SK-N-DZ (cell line): ENCODE results near the gene HELB. TPM values are rescaled to one million over a fixed set of nuclear protein-coding genes. Genes with fewer than 3 reads are reported as not detected.
A peak's percentile ranks its signal among the peaks of the same experiment; 100 is the strongest.

ENCODE experiments used
- DNase-seq: peaks from one replicate; pipeline ENCODE4 v3.0.0-alpha.2; 2015; ENCODE audit warnings: low spot score
- polyA plus RNA-seq, 2 experiments: library from polyadenylated mRNA; depleted of rRNA; stranded (reverse); fragments of >200 nt; gene quantifications; 2 replicates each; pipeline ENCODE4 v1.2.3, GENCODE V29; 2014

The HELB gene
- 1.7 and 3.7 TPM in 2 replicates for polyA plus RNA-seq (2014; cell fraction: cytosol; rRNA removed)
- polyA plus RNA-seq (2014; cell fraction: nucleus; rRNA removed) = 2.3 and 2.7 TPM in 2 replicates

DNA sequence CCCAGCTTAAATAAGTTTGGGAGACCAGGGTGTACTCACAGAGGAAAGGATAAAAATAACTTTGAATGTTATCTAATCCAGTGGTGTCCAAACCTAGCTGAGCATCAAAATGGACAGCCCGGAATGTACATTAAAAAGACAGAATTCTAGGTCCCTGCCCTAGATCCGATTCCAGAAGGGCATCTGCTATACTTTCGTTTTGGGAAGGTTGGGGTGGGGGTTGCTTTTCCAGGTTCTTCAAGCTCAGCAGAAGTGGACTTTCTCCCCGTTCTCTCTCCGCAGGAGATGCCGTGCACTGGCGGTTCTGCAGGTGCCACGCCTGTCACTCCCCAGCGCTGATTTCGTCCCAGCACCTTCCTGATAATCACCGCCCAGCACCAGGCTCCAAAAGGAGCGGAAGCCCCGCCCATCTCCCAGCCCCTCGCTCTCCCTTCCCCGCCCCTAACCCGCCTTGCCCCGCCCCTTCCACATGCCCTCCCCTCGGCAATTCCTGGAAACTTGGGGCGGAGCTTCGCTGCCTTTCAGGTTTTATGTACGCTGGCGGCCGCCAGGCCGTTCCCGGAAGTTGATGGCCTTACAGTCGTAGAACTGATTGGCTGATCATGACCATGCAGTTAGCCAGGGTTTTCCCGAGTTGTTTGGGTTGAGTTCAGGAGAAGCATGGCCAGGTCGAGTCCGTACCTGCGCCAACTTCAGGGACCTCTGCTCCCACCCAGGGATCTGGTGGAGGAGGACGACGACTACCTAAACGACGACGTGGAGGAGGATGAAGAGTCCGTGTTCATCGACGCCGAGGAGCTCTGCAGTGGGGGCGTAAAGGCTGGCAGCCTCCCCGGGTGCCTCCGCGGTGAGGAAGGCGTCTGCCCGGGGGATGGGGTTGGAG lies at the start of gene HELB:
Gene HELB (plus strand): TSS at position 550 of the 883 bp plus-strand sequence. CDS start 111 bp downstream, at position 661.
- DNase-seq = peak; percentile 96

DNA sequence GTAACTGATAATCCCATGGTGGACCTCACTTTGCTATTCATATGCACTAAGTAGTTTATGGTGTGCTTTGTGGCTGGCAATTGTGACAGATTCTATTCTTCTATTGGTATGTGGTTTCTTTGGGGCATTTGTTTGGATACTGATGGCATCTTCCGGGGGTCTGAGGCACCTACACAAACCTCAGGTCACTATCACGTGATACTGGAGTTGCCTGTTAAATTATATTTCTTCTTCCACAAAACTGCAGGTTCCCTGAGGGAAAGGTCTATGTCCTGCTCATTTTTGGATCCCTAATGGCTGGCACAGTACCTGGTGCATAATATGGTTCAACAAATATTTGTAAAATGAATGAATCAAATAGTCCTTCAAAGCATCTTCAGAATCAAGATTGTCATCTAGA lies 49.5 kb upstream of the HELB start:
- DNase-seq = no peak

DNA sequence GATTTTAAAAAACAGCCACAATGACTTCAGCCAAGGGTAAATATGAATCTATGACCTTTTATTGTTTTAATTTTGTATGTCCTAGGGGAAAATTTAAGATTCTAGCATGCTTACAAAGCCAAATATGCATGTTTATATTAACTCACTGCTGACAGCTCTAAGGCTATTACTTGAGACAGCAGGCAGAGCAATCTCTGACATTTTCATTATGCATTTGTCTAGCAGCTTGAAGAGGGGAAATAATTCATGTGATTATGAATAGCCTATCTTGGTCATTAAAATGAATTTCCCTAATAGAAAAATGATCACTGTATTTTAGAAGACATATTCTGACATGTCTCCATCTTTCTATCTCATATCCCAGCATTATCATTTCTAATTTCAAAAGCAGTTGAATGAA lies 46.6 kb upstream of the HELB start:
- DNase-seq = no peak

DNA sequence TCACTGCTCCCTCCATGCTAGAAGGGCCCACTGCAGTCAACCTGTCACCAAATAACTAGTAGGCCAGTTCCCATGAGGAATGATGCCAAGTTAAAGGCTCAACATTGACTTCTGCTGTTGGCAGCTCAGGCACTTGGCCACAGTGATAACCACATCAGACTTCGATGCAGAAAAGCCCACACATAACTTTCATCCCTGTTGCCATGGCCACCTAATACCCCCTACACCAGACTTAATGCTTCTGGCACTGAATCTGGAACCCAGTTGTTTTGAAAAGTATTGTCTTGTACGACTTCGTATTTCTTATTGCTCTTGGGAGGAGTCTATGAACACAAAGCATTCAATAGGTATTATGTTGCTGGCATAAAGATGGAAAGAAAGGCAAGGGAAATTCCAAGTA lies 44.3 kb upstream of the HELB start:
- no peak for DNase-seq

DNA sequence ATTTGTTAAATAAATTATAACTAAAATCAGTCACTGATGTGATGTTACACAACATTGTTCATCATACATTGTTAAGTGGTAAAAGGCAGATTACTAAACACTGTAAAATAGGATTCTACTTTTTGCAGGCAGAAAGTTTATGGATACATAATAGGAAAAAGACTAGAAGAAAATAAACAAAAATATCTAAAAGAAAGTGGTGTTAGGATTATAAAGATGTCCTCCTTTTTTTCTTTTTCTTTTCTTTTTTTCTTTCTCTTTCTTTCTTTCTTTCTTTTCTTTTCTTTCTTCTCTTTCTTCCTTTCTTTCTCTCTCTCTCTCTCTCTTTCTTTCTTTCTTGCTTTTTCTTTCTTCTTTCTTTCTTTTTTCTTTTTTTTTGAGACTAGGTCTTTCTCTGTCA lies 39.6 kb upstream of the HELB start:
- no peak for DNase-seq

DNA sequence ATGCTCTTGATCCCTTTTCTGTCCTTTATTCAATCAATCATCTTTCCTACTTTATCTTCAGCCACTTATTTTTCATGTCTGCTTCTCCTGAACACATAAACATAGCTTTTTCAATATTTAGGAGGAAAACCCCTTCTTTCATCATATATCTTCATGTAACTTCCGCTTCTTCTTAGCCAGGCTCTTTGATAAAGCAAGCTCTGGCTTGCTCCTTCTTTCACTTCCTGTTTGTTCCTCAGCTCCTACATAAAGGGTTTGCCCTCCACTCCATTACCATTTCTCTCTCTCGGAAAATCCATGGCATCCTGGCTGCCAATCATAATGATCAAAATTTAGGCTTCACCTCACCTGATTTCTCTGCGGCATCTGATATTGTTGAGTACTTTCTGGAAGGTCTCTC lies 33.7 kb upstream of the HELB start:
- DNase-seq = no peak

DNA sequence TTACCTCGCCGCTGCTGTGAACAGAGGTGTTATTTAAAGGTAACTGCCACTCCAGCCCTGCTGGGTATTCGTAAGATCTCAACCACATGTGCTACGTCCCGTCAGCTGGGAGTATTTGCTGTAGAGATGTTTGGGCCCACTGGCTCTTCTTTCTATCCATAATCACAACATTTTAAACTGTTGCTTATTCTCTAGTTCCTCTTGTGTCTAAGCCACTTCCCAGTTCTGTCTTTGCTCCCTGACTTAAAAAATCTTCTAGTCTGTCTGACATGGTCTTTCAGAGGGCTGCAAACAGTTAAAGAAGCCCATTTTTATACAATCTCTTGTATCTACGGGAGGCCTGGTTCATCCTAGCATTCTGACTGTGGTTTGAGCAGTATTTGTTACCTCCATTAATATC lies 33.2 kb upstream of the HELB start:
- no peak for DNase-seq

DNA sequence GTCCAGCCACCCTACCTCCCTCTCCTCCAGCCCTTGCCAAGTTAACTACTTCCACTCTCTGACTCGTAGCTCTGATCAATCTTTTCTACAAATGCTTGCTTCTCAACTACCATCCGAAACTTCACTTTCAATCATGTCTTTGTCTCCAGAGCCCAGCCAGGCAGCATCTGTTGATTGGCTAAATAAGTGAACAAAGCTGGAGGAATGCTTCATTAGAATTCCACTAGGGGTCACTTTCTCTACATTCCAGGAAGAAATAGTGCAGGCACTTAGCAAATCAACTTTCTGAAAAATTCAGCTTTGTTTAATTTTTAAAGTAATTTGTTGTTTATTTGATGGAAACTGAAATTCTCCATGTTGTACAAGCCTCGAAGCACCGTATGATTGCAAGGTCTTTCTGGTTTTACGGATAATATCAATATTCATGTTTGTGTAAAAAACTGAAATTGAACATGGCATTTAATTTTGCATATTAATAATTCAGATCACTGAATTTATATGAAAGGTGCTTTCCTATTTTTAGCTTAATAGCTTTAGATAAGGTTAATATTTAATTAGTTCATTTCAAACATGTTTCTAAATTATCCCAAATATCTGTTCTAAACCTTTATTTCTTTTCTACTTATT lies 32.4 kb upstream of the HELB start:
- peak; percentile 59 for DNase-seq

DNA sequence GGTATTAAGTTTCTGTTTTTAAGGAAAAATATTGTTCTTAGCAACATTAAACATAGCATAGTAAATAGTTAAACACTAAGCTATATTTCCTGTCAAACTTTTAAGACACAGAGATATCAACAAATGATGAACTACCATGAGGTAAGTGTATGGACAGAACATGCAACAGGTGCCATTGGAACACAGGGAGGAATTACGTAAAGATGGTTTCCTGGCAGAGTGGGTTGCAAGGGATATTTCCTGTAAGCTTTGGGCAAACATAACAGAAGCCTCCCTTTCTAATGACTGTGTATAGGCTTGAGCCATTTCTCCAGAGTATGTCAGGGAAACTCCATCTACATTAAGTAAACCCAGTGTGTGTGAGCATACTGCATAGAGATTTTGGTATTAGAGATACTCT lies 31.7 kb upstream of the HELB start:
- DNase-seq = no peak

DNA sequence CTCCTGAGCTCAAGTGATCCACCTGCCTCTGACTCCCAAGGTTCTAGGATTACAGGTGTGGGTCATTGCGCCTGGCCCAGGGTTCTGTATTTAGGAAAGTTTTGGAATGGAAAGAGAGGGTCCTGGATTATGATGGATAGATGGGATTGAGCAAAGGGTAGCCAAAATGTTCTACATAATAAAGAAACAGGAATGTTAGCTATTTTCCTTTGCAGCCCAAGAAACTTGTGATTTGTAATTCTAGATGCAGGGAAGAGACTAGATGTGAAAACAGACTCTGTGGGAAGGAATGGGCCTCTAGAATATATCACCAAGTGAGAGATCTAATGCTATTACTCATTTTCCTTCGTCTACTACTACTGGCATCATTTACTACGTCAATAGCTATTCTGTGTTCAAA lies 29.6 kb upstream of the HELB start:
- DNase-seq = no peak

DNA sequence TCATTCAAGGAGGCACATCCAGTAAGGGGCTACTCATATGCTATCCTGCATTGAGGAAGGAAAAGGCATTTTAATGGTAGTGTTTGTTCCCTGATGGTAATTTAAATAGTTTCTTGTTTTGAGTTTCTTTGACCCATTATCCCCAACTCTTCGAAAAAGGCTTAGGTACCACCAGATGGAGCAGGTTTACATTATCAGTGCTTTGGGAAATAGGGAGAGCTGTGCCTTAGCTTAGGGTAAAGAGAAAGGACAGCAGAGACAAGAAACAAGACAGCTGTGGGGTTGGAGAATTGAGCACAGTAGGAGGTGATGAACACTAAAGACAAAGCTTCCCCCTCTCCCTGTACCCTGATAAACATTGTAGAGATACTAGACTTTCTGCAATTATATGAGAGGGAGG lies 29.1 kb upstream of the HELB start:
- no peak for DNase-seq

DNA sequence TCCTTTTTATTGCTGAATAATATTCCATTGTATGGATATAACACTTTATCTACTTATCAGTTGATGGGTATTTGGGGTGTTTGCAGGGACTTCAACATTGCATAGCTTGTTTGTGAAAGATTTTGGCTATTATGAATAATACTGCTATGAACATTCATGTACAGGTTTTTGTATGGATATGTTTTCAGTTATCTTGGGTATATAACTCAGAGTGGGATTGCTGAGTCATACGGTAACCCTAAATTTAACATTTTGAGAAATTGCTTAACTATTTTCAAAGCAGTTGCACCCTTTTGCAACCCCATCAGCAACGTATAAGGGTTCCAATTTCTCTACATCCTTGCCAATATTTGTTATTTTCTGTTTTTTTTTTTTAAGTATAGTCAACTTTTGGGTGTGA lies 27.3 kb upstream of the HELB start:
- DNase-seq = no peak

DNA sequence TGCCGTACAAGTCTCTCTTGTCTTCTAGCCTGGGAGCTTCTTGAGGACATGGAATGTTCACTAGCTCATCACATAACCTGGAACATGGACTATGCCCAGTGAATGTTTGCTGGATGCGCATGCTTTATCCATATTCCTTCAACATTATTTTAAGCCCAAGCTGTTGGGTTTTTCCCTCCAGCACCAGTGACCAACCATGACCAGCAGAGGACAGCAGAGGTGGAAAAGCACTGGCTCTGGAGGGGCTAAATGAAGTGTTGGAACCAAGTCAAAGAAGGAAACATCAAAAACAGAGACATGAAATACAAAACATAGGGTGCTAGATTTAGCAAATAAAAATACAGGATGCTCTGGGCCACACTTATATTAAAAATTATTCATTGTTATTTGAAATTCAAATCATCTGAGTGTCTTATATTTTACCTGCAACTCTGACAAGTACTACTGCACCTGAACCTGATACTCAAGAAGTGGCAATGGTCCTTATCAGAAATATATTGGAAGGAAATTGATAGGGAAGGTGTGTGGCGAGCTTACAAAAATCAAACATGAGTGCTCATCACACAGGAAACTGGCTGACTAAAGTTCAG lies 23.1 kb upstream of the HELB start:
- DNase-seq = no peak

DNA sequence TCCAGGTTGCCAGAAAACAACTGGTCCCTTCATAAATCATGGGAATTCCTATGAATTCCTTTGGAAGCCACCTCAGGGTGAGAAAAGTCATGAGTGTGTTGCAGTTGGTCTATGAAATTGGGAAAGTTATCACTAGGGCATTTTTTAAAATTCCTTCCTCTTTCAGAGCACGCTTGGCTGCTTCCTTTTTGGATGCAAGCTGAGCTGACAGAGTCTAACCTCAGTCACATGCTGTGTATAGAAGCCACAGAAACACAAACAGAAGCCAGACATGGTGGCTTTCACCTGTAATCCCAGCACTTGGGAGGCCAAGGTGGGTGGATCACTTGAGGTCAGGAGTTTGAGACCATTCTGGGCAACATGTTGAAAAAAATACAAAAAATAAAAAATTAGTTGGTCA lies 21.7 kb upstream of the HELB start:
- no peak for DNase-seq

DNA sequence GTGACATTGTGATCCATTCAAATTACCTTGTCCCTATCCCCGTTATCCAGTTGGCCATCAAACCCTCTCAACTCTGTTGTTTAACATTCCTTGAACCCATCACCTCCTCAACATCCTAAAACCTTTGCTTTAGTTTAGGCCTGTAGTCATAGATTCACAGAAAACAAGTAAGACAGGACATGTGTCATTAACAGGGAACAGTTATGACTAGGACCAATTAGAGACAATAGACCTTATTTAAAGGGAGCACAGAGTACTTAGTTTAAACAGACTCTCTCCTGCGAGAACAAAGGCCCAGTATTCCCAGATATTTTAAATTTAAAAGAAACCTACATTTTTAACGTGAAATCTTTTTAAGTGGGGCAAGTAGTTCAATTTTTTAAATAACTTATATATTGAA lies 20.0 kb upstream of the HELB start:
- no peak for DNase-seq

DNA sequence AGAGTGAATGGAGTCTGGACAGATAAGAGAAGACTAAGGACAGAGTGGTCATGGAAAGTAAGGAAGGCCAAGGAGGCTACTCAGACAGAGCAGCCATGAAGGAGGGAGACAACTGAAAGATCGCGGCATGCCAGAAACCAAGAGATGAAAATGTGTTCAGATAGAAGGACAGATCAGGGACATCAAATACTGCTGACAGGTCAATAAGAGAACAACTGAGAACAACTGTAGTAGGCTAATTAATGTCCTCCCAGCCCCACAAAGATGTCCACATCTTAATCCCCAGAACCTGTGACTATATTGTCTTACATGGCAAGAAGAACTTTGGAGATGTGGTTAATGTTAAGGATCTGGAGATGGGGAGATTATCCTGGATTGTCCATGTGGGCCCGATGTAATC lies 15.0 kb upstream of the HELB start:
- no peak for DNase-seq

DNA sequence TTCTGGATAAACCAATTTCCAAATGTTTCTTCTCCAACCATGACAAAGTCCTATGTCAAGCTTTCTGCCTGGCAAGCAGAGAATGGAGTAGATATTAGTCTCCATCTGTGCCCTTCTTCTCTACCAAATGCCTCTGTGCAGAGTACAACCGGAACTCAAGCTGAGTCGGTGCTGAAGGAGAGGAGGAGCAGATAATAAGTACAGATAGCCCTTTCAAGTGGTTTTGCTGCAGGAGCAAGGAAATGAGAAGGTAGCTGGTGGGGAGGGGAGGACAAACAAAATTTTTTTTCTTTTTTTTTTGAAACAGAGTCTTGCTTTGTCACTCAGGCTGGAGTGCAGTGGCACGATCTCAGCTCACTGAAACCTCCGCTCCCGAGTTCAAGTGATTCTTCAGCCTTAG lies 14.2 kb upstream of the HELB start:
- no peak for DNase-seq

DNA sequence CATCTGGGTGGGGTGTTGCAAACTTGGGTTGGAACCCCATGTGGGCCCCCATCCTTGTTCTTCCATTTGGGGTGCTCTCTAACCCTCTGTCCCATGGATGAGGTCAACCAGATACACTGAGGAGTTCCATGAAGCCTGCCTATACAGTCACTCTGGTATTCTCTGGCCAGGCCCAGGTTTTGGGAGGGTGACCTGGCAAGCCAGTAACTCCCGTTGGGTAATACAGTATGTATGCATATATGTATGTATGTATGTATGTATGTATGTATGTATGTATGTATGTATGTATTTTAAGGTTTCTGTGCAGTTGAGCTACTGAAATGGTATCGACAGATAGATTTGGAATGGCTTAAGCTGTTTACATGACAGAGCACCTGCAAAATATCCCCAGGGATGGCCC lies 12.8 kb upstream of the HELB start:
- no peak for DNase-seq

DNA sequence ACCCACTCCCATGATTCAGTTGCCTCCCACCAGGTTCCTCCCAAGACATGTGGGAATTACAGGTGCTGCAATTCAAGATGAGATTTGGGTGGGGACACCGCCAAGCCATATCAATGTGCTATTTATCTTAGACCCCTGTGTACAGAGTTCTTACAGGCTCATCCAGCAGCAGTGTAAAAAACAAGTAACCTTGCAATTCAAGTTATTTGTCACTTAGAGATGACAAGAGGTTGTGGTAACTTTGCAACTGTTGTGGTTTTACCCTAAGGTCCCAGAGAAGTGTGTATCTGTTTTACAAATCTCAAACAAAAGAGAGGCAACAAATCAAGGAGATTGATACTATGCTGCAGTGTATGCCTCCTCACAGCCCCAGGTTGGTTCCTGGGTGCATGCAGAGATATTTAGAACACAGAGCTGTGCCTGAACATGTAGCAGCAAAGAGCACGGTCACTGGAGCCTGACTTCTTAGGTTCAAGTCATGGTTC lies 11.5 kb upstream of the HELB start:
- no peak for DNase-seq

DNA sequence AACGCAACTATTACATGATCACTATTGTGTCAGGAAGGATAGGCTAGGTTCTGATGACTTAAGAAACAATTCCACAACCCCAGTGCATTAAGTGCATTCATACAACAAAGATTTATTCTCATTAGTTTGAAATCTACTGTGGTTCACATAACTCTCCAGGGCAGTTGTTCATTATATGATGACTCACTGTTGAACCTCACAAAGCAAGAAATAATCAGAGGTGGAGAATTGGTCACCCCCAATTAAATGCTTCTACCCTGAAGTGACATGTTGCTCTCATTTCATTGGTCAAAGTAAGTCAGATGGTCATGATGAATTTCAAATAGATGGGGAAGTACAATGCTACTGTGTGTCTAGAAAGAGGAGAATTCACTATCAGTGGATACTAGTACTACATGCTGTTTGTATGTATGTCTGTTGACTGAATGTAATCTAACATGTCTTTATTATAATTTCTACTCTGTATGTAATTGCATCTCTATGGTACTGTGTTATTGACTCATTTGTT lies 6.1 kb upstream of the HELB start:
- DNase-seq = no peak

DNA sequence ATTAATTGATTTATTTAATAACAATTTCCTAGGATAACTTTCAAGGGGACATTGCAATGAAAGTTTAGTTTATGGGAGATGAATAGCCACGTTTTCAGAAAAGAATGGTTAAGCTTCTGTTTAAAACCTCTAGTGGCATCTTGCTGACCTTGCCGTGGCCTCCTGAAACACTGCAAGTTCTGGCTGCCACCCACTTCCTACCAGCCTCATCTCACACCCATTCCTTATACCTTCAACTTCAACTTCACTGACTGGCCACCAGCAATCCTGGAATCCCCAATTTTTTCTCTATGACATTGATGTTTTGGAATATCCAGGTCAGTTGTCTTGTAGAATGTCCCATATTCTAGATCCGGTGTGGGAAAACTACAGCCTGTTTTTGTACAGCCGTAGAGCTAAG lies 5.2 kb upstream of the HELB start:
- no peak for DNase-seq

DNA sequence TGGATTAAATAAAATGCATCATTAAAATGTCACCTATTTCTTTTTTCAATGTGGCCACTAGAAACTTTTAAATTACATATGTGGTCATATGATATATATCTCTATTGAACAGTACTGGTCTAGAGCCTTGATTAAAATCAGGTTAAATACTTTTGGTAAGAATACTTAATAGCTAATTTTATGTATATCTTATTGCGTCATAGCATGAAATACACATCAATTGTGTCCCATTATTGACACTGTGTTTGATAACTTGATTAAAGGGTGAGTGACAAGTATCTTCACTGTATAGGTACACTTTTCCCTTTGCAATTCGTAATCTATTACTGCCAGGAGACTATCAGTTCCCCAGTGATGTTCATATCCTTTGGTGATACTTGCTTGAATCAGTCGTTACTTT lies 4.4 kb upstream of the HELB start:
- no peak for DNase-seq

DNA sequence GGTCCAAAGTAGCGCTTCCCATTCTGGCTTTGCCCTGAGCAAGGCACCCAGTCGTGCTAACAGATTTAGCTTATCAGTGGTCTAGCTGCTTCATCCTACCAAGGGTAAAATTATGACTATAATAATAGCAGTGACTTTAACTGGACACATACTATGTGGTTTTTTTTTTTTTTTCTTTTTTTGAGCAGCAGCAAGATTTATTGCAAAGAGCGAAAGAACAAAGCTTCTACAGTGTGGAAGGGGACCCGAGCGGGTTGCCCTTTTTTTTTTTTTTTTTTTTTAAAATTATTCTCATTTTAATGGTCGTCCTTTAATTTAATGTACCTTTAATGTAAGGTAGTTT lies 505 bp downstream of the HELB start:
- no peak for DNase-seq
